Immature natural killer cell (primary cell): Measurements from ENCODE around the gene CDH22. TPM values are rescaled to one million over a fixed set of nuclear protein-coding genes. Genes with fewer than 3 reads are reported as not detected.

Experiments
- DNase-seq, 3 donors: peaks; one replicate each; pipeline ENCODE4 v3.0.0; 2022; ENCODE audit warnings: mixed read lengths in 1 of 3
- H3K27ac Mint-ChIP-seq, 6 donors: one replicate each; pipeline ENCODE4 v1.8.0; 2020; ENCODE audit warnings: mixed read lengths in 6 of 6, mild to moderate bottlenecking in 5 of 6, inconsistent platforms in 4 of 6, moderate library complexity in 3 of 6
- H3K27me3 Mint-ChIP-seq, 3 donors: one replicate each; pipeline ENCODE4 v1.8.0; 2020 to 2021; ENCODE audit warnings: low read depth in 3 of 3, mild to moderate bottlenecking in 3 of 3, mixed read lengths in 3 of 3, moderate library complexity in 3 of 3, inconsistent platforms in 1 of 3
- H3K36me3 Mint-ChIP-seq, 3 donors: one replicate each; pipeline ENCODE4 v1.8.0; 2020; ENCODE audit warnings: mixed read lengths in 3 of 3, inconsistent platforms in 2 of 3, mild to moderate bottlenecking in 2 of 3
- H3K4me1 Mint-ChIP-seq, 2 donors: one replicate each; pipeline ENCODE4 v1.8.0; 2020; ENCODE audit warnings: inconsistent platforms in 2 of 2, mild to moderate bottlenecking in 2 of 2, mixed read lengths in 2 of 2, moderate library complexity in 1 of 2
- H3K4me3 Mint-ChIP-seq, 5 donors: one replicate each; pipeline ENCODE4 v1.8.0; 2020; ENCODE audit warnings: mild to moderate bottlenecking in 5 of 5, mixed read lengths in 5 of 5, inconsistent platforms in 3 of 5, moderate library complexity in 3 of 5
- H3K9me3 Mint-ChIP-seq, 6 donors: one replicate each; pipeline ENCODE4 v1.8.0; 2020; ENCODE audit warnings: mild to moderate bottlenecking in 6 of 6, mixed read lengths in 6 of 6, inconsistent platforms in 4 of 6, moderate library complexity in 3 of 6
- polyA plus RNA-seq, 3 donors: library from polyadenylated mRNA; unstranded; fragments of 300-500 nt; fragmentation: Illumina TruSeq; gene quantifications; one replicate each; pipeline ENCODE4 v1.2.3, GENCODE V29; 2021

The CDH22 gene
- polyA plus RNA-seq, 3 donors from 2014 or later: not detected

GRCh38 chr20:46128310-46129151 is 179.8 kb downstream of the CDH22 start:
- H3K27ac Mint-ChIP-seq: no peak overlapping the region
- H3K4me3 Mint-ChIP-seq: no peak overlapping the region
- H3K9me3 Mint-ChIP-seq: no peaks in the 10 kb centered on the region
- no peak for DNase-seq
- peaks cover 6 to 10% (median 8%) of the 10 kb centered on the region in 3 donors for H3K27me3 Mint-ChIP-seq
- no peaks in the 10 kb centered on the region for H3K4me1 Mint-ChIP-seq
- H3K36me3 Mint-ChIP-seq: peaks cover 0 to 23% (median 20%) of the 10 kb centered on the region in 3 donors

GRCh38 chr20:46127396-46128010 is 180.8 kb downstream of the CDH22 start:
- H3K9me3 Mint-ChIP-seq: no peaks in the 10 kb centered on the region
- H3K4me1 Mint-ChIP-seq: no peaks in the 10 kb centered on the region
- H3K36me3 Mint-ChIP-seq: peaks cover 0 to 28% (median 25%) of the 10 kb centered on the region in 3 donors
- DNase-seq: no peak
- H3K27ac Mint-ChIP-seq: no peak overlapping the region
- peaks cover 5 to 10% (median 7%) of the 10 kb centered on the region in 3 donors for H3K27me3 Mint-ChIP-seq
- H3K4me3 Mint-ChIP-seq: no peak overlapping the region

- no peaks in the 10 kb centered on the region for H3K4me1 Mint-ChIP-seq
- H3K27me3 Mint-ChIP-seq: peaks cover under 1 to 4% (median 4%) of the 10 kb centered on the region in 3 donors
- no peak for DNase-seq
- no peak overlapping the region for H3K4me3 Mint-ChIP-seq
- peaks cover 0 to 33% (median 25%) of the 10 kb centered on the region in 3 donors for H3K36me3 Mint-ChIP-seq
- H3K27ac Mint-ChIP-seq: no peak overlapping the region
- no peaks in the 10 kb centered on the region for H3K9me3 Mint-ChIP-seq
Measured at GRCh38 chr20:46126440-46127056, 181.8 kb downstream of the CDH22 start.

Other genes with a start within 250 kb of the CDH22 start
- gene NCOA5, start 218.5 kb downstream of the CDH22 start, polyA plus RNA-seq: 10 to 100 TPM; 12.9 to 30.7 (median 14.0) TPM
- 1 to 10 TPM; 4.3 to 8.3 (median 7.0) TPM for gene CD40, start 190.2 kb downstream of the CDH22 start, polyA plus RNA-seq
- 100 to 1,000 TPM in 1 of 3 donors, 10 to 100 TPM in 2; 50.7 to 107 (median 98.7) TPM for gene ELMO2, start 98.1 kb upstream of the CDH22 start, polyA plus RNA-seq
- gene ZNF334, start 205.1 kb upstream of the CDH22 start, polyA plus RNA-seq: under 1 TPM in 1 of 3 donors, not detected in 2; 0.18 TPM
- not detected for gene OCSTAMP, start 242.2 kb upstream of the CDH22 start, polyA plus RNA-seq